GM21528 (cell line): Measurements from ENCODE around the gene ITPRID2.
"Not testable (repeated sequence)": the region's sequence is repeated elsewhere in the genome, so short reads cannot be mapped to it uniquely, and the experiment has no call there.

ENCODE experiments used
- ATAC-seq: cut with Tn5 transposase; IDR thresholded peaks from one replicate; pipeline ENCODE4 v1.9.1; 2021; ENCODE audit warnings: mild to moderate bottlenecking, moderate library complexity; ENCODE audit not compliant: unreplicated experiment, low FRiP score

Gene ITPRID2

DNA sequence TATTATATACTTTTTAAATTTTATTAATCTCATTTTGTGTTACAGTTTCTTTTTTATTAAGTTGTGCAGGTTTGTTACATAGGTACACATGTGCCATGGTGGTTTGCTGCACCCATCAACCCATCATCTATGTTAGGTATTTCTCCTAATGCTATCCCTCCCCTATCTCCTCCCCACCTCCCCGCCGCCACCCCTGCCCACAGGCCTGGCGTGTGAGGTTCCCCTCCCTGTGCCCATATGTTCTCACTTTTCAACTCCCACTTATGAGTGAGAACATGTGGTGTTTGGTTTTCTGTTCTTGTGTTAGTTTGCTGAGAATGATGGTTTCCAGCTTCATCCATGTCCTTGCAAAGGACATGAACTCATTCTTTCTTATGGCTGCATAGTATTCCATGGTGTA lies 64.3 kb downstream of the ITPRID2 start:
- not testable (repeated sequence) for ATAC-seq

DNA sequence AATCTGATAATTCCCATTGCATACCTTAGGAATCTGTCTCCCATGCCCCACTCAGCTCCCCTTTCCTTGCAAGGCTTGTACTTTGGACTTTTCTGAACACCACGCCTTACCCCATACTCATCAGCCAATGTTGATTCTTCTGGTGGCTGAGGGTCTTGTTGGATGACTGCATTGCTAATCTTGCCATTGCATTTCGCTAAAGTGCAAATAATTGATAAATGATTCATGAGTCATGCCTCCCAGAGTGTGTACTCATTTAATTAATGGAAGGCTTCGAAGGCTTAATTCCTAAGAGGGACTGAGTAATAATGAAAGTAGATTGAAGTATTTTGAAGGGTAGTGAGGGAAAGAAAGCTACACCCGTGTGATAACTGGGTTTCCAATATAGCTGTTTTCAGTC lies 66.1 kb downstream of the ITPRID2 start:
- ATAC-seq: no peak

DNA sequence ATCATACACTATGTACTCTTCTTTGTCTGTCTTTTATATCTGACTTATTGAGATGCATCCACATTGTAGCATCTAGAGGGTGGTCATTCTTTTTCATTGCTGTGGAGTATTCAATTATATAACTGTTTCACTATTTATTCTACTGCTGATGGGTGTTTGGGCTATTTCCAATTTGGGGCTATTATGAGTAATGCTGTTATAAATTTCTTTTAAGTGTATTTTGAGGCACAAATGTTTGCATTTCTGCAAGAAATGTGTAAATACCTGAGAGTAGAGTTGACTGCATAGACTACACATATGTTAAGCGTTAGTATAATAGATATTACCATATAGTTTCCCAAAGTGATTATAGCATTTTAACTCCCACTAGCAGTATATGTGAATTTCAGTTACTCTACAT lies 67.2 kb downstream of the ITPRID2 start:
- no peak for ATAC-seq

DNA sequence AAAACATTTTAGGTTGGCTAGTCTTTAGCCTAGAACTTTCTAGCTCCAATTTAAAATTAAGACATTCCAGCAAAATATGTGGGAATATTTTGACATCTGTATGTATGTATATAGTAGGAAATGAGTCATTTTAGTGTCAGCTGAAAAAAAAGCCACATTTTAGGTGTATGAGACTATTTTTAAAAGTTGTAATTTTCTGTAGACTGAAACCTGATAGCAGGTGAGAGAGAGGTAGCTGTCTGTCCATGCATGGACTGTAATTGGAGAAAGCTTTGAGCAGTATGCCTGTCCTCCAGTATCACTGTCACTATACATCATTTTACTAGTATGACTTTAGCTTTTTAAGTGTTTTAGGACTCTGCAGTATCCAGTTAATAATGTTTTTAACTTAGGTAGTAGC lies 68.0 kb downstream of the ITPRID2 start:
- no peak for ATAC-seq

DNA sequence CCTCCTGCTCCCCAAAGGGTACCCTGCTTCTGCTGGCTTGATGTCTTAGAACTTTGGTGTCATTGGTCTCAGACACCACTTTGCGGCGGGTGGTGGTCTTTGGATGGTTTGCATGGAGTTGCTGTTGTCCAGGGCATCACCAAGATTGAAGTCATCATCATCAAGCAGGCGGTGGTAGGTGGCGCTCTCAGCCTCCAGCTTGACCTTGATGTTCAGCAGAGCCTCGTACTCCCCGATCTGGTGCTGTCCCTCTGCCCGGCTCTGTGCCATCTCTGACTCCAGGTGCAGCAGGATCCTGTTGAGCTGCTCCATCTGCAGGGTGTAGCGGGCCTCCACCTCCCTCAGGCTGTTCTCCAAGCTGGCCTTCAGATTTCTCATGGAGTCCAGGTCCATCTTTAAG lies 69.6 kb downstream of the ITPRID2 start:
- not testable (repeated sequence) for ATAC-seq

DNA sequence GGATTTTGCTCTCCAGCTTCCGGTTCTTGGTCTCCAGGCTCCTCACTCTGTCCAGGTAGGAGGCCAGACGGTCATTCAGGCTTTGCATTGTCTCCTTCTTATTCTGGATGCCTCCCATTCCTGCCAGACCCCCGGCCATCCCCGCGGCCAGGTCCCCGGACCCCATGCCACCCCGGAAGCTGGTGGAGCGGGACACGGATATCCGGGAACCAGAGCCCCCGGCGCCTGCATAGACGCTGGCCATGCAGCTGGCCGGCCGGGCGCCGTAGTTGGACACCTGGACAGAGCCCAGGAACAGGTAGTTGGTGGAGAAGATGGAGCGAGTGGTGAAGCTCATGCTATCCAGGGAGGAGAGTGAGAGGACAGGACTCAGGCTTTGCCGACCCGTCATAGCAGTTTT lies 70.6 kb downstream of the ITPRID2 start:
- ATAC-seq: no peak

DNA sequence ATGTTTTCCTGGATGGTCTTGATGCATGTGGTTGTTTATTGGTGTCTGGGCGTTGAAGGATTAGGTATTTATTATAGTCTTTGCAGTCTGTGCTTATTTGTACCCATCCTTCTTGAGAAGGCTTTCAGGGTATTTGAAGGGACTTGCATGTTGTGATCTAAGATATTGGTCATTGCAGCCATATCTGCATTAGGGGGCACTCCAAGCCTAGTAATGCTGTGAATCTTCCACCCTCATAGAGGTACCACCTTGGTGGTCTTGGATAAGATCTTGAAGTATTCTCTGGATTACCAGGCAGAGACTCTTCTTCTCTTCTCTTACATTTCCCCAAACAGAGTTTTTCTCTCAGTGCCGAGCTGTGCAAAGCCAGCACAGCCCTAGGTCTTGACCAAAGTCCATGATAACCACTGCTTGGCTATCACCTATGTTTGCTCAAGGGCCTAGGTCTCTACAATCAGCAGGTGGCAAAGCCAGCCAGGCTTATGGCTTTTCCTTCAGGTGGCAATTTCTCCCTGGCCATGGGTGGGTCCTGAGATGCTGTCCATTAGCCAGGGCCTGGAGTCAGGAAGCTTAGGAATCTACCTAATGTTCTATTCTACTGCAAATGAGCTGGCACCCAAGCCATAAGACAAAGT lies 78.7 kb downstream of the ITPRID2 start:
- ATAC-seq: no peak

DNA sequence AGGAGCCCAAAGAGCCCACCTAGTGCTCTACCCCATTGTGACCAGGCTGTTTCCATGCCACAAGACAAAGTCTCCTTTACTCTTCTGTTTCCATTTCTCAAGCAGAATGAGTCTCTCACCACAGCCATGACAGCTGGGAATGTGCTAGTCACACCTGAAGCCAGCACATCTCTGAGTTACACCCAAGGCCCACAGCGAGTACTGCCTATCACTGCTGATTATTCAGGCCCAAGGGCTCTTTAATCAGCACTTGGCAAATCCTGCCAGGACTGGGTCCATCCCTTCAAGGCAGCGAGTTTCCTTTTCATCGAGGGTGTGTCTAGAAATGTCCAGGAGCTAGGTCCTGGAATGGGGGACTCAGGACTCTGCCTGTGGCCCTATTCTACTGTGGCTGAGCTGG lies 79.5 kb downstream of the ITPRID2 start:
- ATAC-seq: no peak

DNA sequence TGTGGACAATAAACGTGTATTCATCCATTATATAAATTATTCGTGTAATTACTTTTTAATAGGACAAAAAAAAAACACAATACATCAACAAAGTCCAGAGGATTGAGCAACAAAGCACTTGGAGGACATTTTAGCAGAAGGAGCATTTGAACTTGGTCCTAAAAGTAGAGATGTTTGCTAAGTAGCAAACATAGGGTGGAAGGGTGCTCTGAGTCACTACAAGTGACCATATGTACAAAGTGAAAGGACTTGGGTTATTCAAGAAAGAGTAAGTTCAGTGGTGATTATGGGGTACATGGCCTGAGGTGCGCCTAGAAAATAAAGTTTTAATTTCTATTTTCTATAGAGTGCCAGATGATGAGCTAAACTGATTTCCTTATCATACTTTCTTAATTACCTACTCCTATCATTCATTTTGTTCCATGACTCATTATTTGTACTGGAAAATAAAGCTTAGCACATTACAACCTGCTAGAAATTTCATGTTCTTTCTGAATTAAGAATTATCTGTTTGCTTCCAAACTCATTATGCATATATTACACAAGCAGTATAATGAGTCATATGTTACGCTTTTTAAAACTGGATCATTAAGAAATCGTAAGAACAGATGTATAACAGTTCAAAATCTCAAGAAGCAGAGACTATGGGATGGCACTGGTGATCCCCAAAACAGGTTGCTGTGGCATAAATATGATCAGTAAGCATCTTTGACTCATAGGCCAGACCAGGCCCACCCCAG lies 81.1 kb downstream of the ITPRID2 start:
- no peak for ATAC-seq

DNA sequence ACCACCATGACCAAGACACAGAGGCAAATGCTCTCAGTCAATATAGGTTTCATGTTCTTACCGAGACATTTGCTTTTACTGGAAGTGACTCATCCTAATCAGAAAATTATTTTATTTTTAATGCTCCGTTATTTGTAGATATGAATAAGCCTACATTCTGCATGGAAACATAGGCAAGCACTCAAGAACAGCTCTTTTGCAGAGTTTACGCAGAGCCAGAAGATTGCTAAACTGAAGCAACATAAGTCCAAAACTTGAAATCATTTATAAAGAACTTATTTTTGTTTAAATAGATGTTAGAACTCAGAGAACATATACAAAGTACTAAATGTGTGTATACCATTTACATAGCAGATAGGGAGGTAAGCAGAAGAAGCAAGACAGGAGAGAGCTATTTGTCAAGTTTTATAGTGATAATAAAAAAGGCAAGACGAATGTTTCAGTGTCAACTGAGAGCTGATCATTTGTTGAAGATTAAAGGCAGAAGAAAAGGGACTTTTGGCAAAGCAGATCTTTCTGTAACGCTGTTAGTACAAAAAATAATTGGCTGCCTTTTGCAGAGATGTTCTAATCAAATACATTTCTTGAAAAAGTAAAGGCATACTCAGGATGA lies 81.7 kb downstream of the ITPRID2 start:
- ATAC-seq: no peak

DNA sequence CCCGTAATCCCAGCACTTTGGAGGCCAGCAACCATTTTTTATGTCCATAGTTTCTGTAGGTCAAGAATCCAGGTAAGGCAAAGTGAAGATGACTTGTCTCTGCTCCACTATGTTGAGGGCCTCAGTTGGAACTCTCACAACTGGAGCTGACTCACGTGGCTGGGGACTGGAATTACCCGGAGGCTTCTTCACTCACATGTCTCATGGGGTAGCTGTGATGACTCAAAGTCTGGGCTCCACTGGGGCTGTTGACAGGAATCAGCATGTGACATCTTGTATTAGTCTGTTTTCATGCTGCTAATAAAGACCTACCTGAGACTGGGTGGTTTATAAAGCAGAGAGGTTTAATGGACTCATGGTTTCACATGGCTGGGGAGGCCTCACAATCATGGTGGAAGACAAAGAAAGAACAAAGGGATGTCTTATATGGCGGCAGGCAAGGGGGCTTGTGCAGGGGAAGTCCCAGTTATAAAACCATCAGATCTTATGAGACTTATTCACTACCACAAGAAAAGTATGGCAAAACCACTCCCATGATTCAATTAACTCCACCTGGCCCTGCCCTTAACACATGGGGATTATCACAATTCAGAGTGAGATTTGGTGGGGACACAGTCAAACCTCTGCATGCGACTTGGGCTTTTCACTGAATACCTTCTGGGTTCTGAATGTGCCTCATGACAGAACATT lies 86.3 kb downstream of the ITPRID2 start:
- no peak for ATAC-seq

DNA sequence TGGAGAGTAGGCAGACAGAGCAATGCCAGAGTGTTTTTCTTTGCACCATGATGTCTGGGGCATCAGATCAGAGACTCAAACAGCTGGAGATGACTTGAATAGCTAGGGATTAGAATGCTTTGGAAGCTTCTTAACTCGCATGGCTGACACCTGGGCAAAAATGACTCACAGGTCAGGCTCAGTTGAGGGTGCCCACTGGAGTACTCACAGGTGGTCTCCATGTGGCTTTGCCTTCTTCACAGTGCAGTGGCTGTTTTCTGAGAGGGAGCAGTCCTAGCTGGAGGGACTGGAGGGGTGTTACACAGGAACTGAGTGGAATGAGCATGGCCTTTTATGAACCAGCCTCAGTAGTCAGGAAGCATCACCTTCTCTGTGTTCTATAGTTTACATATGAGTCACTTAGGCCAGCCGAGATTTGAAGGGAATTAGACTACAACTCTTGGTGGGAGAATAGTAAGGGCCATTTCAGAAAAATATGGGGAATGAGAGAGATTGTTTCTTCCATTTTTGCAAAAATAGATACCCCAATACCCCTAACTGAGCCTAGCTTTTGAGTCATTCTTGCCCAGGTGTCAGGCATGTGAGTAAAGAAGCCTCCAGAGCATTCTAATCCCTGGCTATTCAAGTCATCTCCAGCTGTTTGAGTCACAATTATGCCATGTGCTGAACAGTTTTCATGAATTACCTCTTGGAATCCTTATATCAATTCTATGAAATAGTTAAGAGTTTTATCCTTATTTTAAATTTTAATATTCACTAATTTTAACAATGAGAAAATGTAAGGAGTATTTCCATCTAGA lies 87.0 kb downstream of the ITPRID2 start:
- ATAC-seq: no peak
